GM12873 (cell line): ENCODE measurements around the gene CAPN12.

Experiments used
- TF ChIP-seq, protein P1 (sequence below): IDR thresholded peaks from 2 replicates; pipeline ENCODE4 v1.5.1; 2012; ENCODE audit warnings: low read depth, mild to moderate bottlenecking, moderate library complexity, low read length, control low read depth; ENCODE audit not compliant: insufficient read depth; ENCODE audit errors: missing control alignments

Gene CAPN12

GRCh38 chr19:38713227-38713649 is 31.0 kb downstream of the CAPN12 start:
- TF ChIP-seq, protein P1, sequence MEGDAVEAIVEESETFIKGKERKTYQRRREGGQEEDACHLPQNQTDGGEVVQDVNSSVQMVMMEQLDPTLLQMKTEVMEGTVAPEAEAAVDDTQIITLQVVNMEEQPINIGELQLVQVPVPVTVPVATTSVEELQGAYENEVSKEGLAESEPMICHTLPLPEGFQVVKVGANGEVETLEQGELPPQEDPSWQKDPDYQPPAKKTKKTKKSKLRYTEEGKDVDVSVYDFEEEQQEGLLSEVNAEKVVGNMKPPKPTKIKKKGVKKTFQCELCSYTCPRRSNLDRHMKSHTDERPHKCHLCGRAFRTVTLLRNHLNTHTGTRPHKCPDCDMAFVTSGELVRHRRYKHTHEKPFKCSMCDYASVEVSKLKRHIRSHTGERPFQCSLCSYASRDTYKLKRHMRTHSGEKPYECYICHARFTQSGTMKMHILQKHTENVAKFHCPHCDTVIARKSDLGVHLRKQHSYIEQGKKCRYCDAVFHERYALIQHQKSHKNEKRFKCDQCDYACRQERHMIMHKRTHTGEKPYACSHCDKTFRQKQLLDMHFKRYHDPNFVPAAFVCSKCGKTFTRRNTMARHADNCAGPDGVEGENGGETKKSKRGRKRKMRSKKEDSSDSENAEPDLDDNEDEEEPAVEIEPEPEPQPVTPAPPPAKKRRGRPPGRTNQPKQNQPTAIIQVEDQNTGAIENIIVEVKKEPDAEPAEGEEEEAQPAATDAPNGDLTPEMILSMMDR: no peak

- TF ChIP-seq, protein P1: no peak
Measured at GRCh38 chr19:38712161-38712748, 32.0 kb downstream of the CAPN12 start.

DNA sequence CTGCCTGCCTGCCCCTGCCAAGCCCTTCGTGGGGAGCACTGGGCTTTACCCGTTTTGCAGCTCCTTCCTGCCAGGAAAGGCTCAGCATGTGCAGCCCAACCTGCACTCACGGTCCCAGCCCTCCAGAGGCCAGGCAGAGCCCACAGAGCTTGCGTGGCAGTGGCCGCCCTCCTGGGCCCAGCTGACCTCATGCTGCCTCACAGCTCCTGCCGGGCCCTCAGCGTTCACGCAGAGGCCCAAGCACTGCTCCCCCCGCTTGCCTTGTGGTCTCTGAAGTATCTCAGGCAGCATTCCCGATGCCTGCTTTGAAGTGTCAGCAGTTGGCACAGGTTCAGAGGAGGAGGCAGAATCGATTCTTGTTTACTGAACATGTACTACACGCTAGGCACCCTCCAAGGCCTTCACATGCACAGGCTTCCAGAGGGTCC is 32.5 kb downstream of the CAPN12 start:
- TF ChIP-seq, protein P1: no peak

- TF ChIP-seq, protein P1: no peak
Measured at GRCh38 chr19:38710928-38711725, 33.1 kb downstream of the CAPN12 start.

DNA sequence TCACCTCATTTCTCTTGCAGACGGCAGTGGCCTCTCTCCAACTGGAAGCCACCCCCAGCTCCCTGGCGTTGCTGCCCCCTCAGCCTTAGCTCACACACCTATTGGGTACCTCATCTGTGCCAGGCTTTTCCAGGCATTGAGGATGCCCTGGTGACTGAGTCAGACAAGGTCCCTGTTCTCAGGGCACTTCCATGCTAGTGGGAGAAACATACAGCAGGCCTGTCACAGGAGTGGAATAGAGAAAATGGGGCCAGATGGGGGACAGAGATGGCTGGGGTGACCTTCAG is 33.9 kb downstream of the CAPN12 start:
- TF ChIP-seq, protein P1: no peak

GRCh38 chr19:38709671-38710415 is 34.4 kb downstream of the CAPN12 start:
- TF ChIP-seq, protein P1: no peak

- TF ChIP-seq, protein P1: no peak
Measured at GRCh38 chr19:38709119-38709518, 35.2 kb downstream of the CAPN12 start.
